ENCODE data around the gene NHSL2. TPM values are rescaled to one million over a fixed set of nuclear protein-coding genes. Genes with fewer than 3 reads are reported as not detected.
A peak's percentile ranks its signal among the peaks of the same experiment; 100 is the strongest.

The NHSL2 gene
- total RNA-seq, 2 experiments from 2014 or later = not detected

DNA sequence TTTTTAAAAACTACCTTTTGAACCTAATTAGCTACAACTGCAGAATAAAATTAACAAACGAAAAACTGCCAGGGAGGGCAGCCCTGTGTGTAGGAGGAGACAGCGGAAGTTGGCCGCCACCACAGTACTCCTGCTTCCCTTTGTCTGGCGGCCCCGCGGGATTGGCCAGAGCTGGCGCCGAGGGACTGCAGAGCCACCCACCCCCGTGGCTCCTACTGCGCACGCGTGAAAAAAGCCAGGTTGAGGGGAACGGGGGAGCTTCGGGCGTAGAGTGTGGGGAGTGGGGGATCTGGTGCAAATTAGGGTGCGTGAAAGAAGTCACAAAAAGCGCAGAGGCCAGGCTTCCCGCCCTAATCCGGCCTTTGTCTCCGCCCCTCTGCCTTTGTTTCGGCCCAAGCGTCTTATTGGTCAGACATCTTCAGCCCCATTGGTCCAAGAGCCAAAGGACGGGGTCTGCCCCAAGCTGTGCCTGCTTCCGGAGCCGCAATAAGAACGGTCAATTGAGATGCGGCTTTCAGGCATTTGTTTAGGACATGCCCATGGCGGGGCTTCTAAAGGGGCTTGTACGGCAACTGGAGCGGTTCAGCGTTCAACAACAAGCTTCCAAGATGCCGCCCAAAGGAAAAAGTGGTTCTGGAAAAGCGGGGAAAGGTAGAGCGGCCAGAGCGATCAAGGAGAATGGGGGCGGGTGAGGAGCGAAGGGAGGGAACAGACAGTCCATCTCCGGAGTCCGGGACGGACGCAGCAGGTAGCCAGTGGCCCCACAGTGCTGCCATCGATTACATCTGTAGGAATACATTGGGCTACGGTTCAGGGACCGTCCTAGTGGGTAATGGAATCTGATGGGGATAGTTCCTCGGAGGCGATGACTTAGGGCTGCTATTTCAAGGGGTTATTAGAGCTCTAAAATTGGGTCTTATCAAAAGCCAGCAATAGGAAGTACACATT, 270.8 kb downstream of the NHSL2 start, which contains the start of gene PIN4:
PIN4 (plus strand) TSS at position 580 of the 948 bp plus-strand sequence; CDS start at position 609, 29 bp downstream.
- CTCF ChIA-PET (ENCODE audit: unreplicated experiment) = interaction anchor here (0.6 kb wide), 1 partner anchor 141 kb away, joined by 3 read pairs; no protein-coding TSS in a partner anchor
- H3K4me3 ChIP-seq (ENCODE audit: low read depth, low read length, poor library complexity, severe bottlenecking) = peak within 1 kb of the TSS; percentile 99
- no peaks in the 10 kb centered on the region for H3K9me3 ChIP-seq (ENCODE audit: low read length)
- H3K27ac ChIP-seq (ENCODE audit: low read depth, low read length, poor library complexity, severe bottlenecking) = peak within 1 kb of the TSS; percentile 89
- H3K79me2 ChIP-seq (ENCODE audit: insufficient read depth, low read depth, low read length) = peaks cover 20% of the 10 kb centered on the region
- TF ChIP-seq, protein P1, sequence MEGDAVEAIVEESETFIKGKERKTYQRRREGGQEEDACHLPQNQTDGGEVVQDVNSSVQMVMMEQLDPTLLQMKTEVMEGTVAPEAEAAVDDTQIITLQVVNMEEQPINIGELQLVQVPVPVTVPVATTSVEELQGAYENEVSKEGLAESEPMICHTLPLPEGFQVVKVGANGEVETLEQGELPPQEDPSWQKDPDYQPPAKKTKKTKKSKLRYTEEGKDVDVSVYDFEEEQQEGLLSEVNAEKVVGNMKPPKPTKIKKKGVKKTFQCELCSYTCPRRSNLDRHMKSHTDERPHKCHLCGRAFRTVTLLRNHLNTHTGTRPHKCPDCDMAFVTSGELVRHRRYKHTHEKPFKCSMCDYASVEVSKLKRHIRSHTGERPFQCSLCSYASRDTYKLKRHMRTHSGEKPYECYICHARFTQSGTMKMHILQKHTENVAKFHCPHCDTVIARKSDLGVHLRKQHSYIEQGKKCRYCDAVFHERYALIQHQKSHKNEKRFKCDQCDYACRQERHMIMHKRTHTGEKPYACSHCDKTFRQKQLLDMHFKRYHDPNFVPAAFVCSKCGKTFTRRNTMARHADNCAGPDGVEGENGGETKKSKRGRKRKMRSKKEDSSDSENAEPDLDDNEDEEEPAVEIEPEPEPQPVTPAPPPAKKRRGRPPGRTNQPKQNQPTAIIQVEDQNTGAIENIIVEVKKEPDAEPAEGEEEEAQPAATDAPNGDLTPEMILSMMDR (conservative IDR thresholded peaks at IDR 0.05; ENCODE audit: low read length) = no peak
- TF ChIP-seq EZH2phosphoT487 (IDR thresholded peaks at IDR 0.05; ENCODE audit: borderline replicate concordance, low read depth, low read length) = no peak
- no peaks in the 10 kb centered on the region for H3K36me3 ChIP-seq (ENCODE audit: insufficient read depth, low read length)
- BruUV-seq (replicated peaks) = no TSS peak
- DNase-seq (ENCODE audit: low spot score) = peak; percentile 94
- peak within 1 kb of the TSS; percentile 95 for H2AFZ ChIP-seq (ENCODE audit: low read length)
- H3K4me2 ChIP-seq (ENCODE audit: low read length) = peak within 1 kb of the TSS; percentile 90
- POLR2A ChIA-PET = interaction anchor here (0.6 to 1.4 kb wide), 10 partner anchors 8 to 1612 kb away, joined by 3 to 8 read pairs (median 4); partner anchors contain the start of genes ERCC6L and RPS4X
- H3K4me1 ChIP-seq (ENCODE audit: insufficient read depth, low read length, poor library complexity, severe bottlenecking) = peaks cover 22% of the 10 kb centered on the region
- no peaks in the 10 kb centered on the region for H4K20me1 ChIP-seq (ENCODE audit: insufficient read depth, low read length)
- H3K9me2 ChIP-seq (ENCODE audit: insufficient read depth, low read length) = no peaks in the 10 kb centered on the region
- intact Hi-C loops (cut with micrococcal nuclease; ENCODE audit: unreplicated experiment) = loop anchor here (2.0 kb wide), 1 partner anchor 57 kb away; the partner anchor contains the start of gene ERCC6L

DNA sequence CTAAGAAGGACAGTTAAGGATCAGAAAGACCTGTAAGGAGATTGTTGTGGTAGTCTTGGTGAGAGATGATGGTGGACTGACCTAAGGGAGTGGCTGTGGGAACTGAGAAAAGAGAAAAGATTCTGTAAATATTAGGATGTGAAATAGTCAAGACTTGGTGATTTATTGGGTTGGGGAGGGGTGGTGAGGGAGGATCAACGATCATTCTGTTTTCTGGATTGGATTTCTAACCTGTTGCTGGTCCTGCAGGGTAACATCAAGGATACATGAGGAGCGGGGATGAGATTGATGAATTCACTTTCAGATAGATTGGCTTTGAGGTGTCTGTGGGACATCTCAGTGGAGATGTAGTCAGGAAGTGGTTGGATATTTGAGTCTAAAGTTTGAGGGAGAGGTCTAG, 272.3 kb downstream of the NHSL2 start:
- intact Hi-C loops (cut with micrococcal nuclease; ENCODE audit: unreplicated experiment) = no loop called here
- Histone ChIP-seq H3K36me3 (ENCODE audit: insufficient read depth, low read length) (no peaks in the 10 kb centered on the region), H3K9me2 (ENCODE audit: insufficient read depth, low read length) (no peaks in the 10 kb centered on the region), H3K79me2 (ENCODE audit: insufficient read depth, low read depth, low read length) (peaks cover 20% of the 10 kb centered on the region), H3K4me2 (ENCODE audit: low read length) (peak overlapping the region; percentile 75), H3K9me3 (ENCODE audit: low read length) (no peaks in the 10 kb centered on the region), H3K4me3 (ENCODE audit: low read depth, low read length, poor library complexity, severe bottlenecking) (peak overlapping the region; percentile 99), H3K4me1 (ENCODE audit: insufficient read depth, low read length, poor library complexity, severe bottlenecking) (peaks cover 22% of the 10 kb centered on the region), H3K27ac (ENCODE audit: low read depth, low read length, poor library complexity, severe bottlenecking) (no peak overlapping the region), H4K20me1 (ENCODE audit: insufficient read depth, low read length) (no peaks in the 10 kb centered on the region), H2AFZ (ENCODE audit: low read length) (no peak overlapping the region)
- no peak for DNase-seq (ENCODE audit: low spot score)
- ChIA-PET CTCF (ENCODE audit: unreplicated experiment) (no interaction called here), POLR2A (interaction anchor here (1.3 kb wide), 1 partner anchor 15 kb away, joined by 3 read pairs; no protein-coding TSS in a partner anchor)
- no peak for TF ChIP-seq EZH2phosphoT487 (IDR thresholded peaks at IDR 0.05; ENCODE audit: borderline replicate concordance, low read depth, low read length)
- TF ChIP-seq, protein P1 (conservative IDR thresholded peaks at IDR 0.05; ENCODE audit: low read length) = no peak
- no TSS peak for BruUV-seq (replicated peaks)
